ENCODE measurements around the gene CMTR1. TPM values are rescaled to one million over a fixed set of nuclear protein-coding genes. Genes with fewer than 3 reads are reported as not detected.

The CMTR1 gene
- total RNA-seq, 1 experiment from 2014 or later, result 28.7 TPM

GRCh38 chr6:37417393-37417792, 15.6 kb upstream of the CMTR1 start:
- H3K9me2 ChIP-seq (ENCODE audit: insufficient read depth), result no peaks in the 10 kb centered on the region
- H3K27me3 ChIP-seq (ENCODE audit: insufficient read depth, low read length), result no peaks in the 10 kb centered on the region
- no peaks in the 10 kb centered on the region for H3K36me3 ChIP-seq (ENCODE audit: control insufficient read depth in 1 of 2, insufficient read depth in 2 of 2, low read length in 2 of 2)
- H2AFZ ChIP-seq (ENCODE audit: low read depth, low read length, poor library complexity, severe bottlenecking), result no peak overlapping the region
- no peak overlapping the region for H3K4me3 ChIP-seq (replicated peaks in 1 of 2; ENCODE audit: low read depth in 1 of 2, low read length in 2 of 2)
- BruUV-seq (replicated peaks), result no TSS peak
- ATAC-seq (no peak), DNase-seq (ENCODE audit: low read depth, low spot score) (no peak)
- RAD21 ChIA-PET (ENCODE audit: low non-redundant PET in 1 of 2, low total read pairs in 2 of 2, uncharacterized antibody in 2 of 2, unreplicated experiment in 2 of 2), result no interaction called here
- CTCF ChIA-PET, result no interaction called here
- peaks cover 0 to 6% of the 10 kb centered on the region in 2 experiments; a peak in 1 of 4 replicates for H3K9me3 ChIP-seq (ENCODE audit: control insufficient read depth in 1 of 2, insufficient read depth in 1 of 2, low read depth in 1 of 2, low read length in 2 of 2)
- TF ChIP-seq EZH2 (IDR thresholded peaks at IDR 0.05) (no peak), SIN3A (IDR thresholded peaks at IDR 0.05; ENCODE audit: low read depth) (no peak), POLR2A (IDR thresholded peaks at IDR 0.05; ENCODE audit: borderline replicate concordance, extremely low read depth, insufficient read depth, insufficient read length) (no peak), SP1 (IDR thresholded peaks at IDR 0.05; ENCODE audit: low read depth) (no peak), CEBPB (IDR thresholded peaks at IDR 0.05; ENCODE audit: low read depth) (no peak), JUND (IDR thresholded peaks at IDR 0.05) (no peak), CTCF (IDR thresholded peaks at IDR 0.05 in 2 of 3, conservative IDR thresholded peaks at IDR 0.05 in 1 of 3; ENCODE audit: borderline replicate concordance in 1 of 3, insufficient read depth in 1 of 3, low read depth in 2 of 3, low read length in 2 of 3) (no peak), TCF7L2 (IDR thresholded peaks at IDR 0.05; ENCODE audit: borderline replicate concordance, extremely low read depth, insufficient read depth, insufficient read length) (no peak), ZFX (IDR thresholded peaks at IDR 0.05) (no peak), EZH2phosphoT487 (IDR thresholded peaks at IDR 0.05; ENCODE audit: borderline replicate concordance) (no peak), RAD21 (IDR thresholded peaks at IDR 0.05; ENCODE audit: low read depth) (no peak), SRF (IDR thresholded peaks at IDR 0.05; ENCODE audit: low read depth) (no peak), FOSL1 (IDR thresholded peaks at IDR 0.05; ENCODE audit: low read depth) (no peak), ELF1 (IDR thresholded peaks at IDR 0.05; ENCODE audit: borderline replicate concordance, low read depth) (no peak), ATF3 (IDR thresholded peaks at IDR 0.05) (no peak), REST (IDR thresholded peaks at IDR 0.05; ENCODE audit: low read depth) (no peak), POLR2AphosphoS5 (IDR thresholded peaks at IDR 0.05; ENCODE audit: low read depth, low read length) (no peak), CBX3 (IDR thresholded peaks at IDR 0.05; ENCODE audit: low read depth) (no peak), YY1 (IDR thresholded peaks at IDR 0.05; ENCODE audit: extremely low read depth, insufficient replicate concordance, low read depth, low read length) (no peak)
- H3K79me2 ChIP-seq (ENCODE audit: insufficient read depth, low read length), result no peaks in the 10 kb centered on the region
- H3K27ac ChIP-seq (ENCODE audit: low read depth, low read length), result no peak overlapping the region
- H3K4me2 ChIP-seq (ENCODE audit: low read length), result no peak overlapping the region
- POLR2A ChIA-PET, result no interaction called here
- no peaks in the 10 kb centered on the region for H4K20me1 ChIP-seq (ENCODE audit: insufficient read depth)
- intact Hi-C loops (cut with micrococcal nuclease), result no loop called here
- H3K9ac ChIP-seq (ENCODE audit: low read length), result no peak overlapping the region
- H3K4me1 ChIP-seq (ENCODE audit: control insufficient read depth in 1 of 2, insufficient read depth in 2 of 2, low read length in 2 of 2), result no peaks in the 10 kb centered on the region

Data from HCT116 (cell line).